Left renal pelvis (tissue), 4 donors: ENCODE data around the gene CLIP2. TPM values are rescaled to one million over a fixed set of nuclear protein-coding genes. Genes with fewer than 3 reads are reported as not detected.
"Not testable (repeated sequence)": the region's sequence is repeated elsewhere in the genome, so short reads cannot be mapped to it uniquely, and the experiment has no call there.

ENCODE experiments used
- DNase-seq, 4 donors: peaks; one replicate each; pipeline ENCODE4 v3.0.0-alpha.2; 2013; ENCODE audit warnings: low read depth in 4 of 4, low spot score in 3 of 4
- polyA plus RNA-seq, 4 donors: library from polyadenylated mRNA; unstranded; fragments of 120-200 nt; gene quantifications; one replicate each; pipeline ENCODE4 v1.2.1, GENCODE V29; 2013; ENCODE audit not compliant: insufficient read length in 4 of 4

The CLIP2 gene
- 10 to 100 TPM; 21.8 to 30.2 (median 26.4) TPM for polyA plus RNA-seq

DNA sequence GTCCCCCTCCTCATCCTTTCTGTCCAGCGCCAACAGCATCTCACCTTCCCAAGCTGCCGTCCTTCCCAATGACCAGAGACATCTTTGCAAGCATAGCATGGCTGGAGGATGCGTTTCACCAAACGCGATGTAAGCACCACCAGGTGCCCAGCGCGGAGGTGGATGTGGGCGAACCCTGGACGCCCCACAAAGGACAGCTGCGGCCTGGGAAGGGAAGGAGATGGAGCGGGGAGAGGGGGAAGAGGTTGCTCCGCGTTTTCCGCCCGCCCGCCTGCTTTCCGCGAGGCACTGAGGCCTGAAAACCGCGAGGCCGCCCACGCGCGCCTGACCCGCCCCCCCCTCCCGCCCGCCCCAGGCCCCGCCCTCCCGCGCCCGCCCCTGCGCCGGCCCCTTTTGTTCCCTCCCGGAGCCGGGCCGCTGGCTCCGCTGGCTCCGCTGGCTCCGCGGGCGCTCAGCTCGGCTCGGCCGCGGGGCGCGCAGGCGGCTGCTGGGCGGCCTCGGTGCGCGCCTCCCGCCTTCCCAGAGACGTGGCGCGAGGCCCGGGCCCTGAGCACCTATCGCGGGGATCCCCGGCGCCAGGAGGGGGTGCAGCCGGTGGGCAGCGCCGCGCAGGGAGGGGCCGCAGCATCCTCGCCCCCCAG, at the start of gene CLIP2:
Gene CLIP2 (plus strand): TSS at position 390 of the 641 bp plus-strand sequence. CDS start 28,140 bp downstream, outside the sequence.
- DNase-seq: peak in 1 of 4 donors; percentile 71

DNA sequence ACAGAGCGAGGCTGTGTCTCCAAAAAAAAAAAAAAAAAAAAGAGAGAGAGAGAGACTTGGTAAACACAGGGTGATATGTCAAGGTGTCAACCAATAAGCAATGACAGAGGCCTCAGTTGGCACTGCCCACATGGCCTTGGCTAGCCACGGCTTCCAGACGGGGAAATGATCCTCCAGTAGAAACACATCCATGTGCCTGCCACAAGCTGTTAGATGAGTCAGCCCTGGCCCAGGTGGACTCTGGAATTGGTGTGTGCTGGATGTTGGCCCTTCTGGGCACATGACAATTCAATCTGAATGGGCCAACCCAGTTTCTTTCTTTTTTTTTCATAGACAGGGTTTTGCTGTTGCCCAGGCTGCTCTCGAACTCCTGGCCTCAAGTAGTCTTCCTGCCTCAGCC, 48.7 kb upstream of the CLIP2 start:
- DNase-seq: no peak

DNA sequence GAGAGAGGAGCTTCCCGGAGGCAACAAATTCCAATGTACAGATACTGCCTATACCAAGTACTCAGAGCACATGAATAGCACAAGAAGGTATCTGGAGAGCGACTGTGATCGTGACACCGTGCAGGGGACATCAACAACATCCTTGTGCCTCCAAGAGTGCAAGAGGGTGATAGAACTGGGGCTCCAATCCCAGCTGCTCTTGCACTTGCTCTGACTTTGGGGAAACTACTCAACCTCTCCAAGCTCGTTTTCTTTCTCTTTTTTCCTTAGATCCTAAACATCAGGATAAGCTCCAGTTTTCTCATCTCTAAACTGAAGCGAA, 47.1 kb upstream of the CLIP2 start:
- no peak for DNase-seq

DNA sequence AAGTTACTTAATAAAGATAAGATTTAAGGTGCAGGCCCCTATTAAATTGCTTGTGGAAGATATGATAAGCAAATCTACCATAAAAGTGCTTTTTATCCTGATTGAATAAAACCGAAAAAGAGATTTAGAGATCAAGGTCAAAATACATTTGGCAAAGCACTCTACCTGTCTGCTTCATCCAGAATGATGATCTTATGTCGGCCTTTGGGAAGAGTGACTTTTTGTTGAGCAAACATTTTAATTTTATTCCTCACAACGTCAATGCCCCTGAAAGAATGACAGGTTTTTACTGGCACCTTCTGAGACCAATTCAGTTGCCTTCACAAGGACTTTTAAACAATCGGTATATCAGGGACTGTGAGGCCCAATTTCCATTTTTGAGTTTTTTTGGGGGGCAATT, 42.7 kb upstream of the CLIP2 start:
- DNase-seq: no peak

DNA sequence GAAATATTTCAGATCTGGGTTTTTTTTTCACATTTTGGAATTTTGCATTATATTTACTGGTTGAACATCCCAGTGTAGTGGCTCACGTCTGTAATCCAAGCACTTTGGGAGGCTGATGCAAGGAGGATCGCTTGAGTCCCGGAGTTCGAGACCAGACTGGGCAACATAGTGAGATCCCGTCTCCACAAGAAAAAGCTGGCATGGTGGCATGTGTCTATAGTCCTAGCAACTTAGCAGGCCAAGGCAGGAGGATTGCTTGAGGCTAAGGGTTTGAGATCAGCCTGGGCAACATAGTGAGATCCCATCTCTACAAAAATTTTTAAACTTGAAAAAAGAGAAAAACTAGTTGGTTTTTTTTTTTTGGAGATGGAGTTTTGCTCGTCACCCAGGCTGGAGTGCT, 41.1 kb upstream of the CLIP2 start:
- no peak for DNase-seq

DNA sequence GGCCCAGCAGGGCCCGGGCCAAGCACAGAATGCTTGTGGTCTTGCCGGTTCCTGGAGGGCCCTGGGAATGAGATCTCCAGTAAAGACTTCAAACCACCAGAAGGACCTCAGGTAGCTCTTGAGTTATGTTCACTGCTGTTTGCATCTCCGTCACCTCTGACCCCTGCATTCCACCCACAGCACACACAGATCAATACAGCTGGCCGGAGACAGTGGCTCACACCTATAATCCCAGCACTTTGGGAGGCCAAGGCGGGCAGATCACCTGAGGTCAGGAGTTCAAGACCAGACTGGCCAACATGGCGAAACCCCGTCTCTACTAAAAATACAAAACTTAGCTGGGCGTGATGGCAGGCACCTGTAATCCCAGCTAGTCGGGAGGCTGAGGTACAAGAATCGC, 40.1 kb upstream of the CLIP2 start:
- DNase-seq: not testable (repeated sequence)

DNA sequence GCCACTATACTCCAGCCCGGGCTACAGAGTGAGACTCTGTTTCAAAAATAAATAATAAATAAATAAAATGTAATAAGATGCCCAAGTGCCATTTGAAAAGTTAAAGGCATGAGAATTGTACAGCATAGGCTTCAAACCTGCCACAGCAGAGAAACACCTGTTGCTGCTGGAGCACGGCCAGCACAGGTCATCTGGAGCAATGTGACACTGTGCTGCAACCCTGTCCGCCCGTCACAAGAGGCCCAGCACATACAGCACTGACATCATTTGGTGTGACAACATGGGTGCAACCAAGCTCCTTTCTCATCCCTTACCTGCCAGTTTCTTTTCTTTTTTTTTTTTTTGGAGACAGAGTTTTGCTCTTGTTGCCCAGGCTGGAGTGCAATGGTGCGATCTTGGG, 36.3 kb upstream of the CLIP2 start:
- no peak for DNase-seq

DNA sequence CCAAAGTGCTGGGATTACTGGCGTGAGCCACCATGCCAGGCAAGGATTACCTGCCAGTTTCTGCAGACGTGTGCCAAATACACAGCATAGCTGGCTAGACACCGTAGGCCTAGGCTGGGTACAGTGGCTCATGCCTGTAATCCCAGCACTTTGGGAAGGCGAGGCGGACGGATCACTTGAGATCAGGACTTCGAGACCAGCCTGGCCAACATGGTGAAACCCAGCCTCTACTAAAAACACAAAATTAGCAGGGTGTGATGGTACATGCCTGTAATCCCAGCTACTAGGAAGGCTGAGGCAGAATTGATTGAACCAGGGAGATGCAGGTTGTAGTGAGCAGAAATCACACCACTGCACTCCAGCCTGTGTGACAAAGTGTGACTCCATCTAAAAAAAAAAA, 35.9 kb upstream of the CLIP2 start:
- no peak for DNase-seq

DNA sequence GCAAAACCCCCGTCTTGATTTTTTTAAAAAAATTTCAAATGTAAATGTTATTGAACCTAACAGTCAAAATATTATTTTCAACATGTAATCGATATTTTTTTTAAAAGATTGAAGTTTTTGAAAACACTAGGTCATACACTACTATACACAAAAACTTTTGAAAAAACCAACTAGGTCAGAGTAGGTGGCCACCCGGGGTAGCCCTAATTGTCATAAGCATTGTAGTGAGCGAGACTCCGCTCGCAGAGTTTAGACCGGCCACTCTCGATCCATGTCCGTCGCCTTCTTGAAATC, 35.4 kb upstream of the CLIP2 start:
- DNase-seq: no peak

DNA sequence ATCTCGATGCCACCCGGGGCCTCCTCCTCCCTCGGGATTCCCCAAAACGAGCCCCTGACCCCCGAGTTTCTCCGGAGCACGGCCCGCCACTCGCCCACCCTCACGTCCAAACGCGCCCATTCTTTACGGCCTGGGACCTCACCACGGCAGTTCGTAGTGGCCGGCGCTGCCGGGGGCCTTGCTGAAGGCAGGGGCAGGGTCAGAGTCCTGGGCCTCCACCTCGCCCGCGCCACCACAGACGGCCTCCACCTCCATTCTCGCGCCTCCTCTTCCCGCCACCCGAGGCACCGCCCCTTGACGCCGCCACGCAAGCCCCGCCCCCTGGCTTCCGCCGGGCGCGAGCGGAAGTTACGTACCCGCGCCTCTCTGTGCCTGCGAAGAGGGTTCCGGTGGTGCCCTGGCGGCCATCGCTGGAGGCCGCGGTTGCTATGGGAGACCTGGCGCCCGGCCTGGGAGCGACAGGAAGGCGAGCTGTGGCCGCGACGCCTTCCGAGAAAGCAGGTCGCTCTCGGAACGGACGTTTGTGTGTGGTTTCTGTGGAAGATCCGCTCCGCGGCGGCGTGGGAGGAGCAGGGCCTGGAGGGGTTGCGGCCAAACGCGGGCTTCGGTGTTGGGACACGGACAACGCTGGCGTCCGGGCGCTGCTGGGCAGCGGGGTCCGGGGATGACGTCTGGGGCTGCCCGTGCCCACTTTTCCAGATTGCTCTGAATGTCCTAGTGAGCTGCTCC, 34.9 kb upstream of the CLIP2 start, which contains the start of gene RFC2:
Gene RFC2 (minus strand): TSS at position 271 of the 729 bp plus-strand sequence. CDS start 16 bp downstream, at position 255.
- DNase-seq: peak; percentile 87 to 91 (median 90)

DNA sequence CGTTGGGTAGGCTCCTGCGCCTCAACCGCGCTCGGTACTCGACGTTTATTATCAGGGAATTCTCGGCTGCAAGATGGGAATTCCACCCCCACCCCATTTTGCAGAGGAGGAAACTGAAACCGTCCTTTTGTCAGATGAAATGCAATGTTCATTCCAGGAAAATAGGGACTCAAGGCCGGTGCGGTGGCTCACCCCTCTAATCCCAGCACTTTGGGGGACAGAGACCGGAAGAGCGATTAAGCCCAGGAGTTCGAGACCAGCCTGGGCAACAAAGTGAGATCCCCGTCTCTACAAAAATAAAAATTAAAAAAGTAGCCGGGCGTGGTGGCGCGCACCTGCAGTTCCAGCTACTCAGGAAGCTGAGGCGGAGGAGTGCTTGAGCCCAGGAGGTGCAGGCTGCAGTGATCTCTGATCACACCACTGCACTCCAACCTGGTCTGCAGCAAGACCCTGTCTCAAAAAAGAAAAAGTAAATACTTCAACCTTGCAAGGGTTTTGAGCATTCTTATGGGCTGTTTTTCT, 34.3 kb upstream of the CLIP2 start:
- no peak for DNase-seq

DNA sequence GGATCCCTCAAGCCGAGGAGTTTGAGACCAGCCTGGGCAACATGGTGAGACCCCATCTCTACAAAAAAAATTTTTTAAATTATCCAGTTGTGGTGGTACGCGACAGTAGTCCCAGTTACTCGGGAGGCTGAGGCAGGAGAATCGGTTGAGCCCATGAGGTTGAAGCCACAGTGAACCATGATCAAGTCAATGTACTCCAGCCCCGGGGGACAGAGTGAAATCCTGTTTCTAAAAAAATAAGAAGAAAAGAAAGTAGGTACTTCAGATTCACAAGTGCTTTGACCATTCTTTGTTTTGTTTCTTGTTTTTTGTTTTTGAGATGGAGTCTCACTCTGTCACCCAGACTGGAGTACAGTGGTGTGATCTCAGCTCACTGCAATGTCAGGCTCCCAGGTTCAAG, 33.7 kb upstream of the CLIP2 start:
- not testable (repeated sequence) for DNase-seq

DNA sequence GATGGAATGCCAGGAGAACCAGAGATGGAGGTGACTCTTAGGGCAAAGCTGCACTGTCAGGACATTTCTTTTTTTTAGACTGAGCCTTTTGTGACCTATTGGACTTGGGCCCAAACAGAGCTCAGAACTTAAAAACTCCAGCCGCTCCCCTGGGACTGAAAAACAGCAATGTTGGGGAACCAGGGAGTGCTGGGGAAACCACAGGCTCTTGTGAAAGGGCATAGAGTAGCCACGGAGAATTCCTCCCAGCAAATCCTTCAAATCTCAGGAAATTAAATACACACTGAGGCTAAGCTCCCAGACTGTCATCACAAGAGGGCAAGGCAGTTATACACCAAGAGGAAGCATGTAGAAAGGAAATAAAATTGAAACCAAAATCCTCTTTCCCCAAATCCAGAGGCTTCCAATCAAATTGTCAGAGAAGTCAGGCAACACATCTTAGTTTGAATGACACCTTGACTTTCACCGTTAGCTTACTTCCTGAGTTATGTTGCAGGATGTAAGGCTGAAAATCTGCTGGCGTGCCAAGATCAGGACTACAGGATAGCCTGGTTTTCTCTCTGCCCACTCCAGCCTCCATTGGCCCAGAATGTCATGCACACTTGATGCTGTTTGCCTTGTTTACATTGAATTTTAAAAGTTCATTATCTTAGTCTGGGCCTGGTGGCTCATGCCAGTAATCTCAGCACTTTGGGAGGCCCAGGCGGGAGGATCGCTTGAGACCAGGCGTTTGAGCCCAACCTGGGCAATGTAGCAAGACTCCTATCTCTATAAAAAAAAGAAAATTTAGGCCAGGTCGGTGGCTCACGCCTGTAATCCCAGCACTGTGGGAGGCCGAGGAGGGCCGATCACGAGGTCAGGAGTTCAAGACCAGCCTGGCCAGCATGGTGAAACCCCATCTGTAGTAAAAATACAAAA, 32.5 kb upstream of the CLIP2 start:
- no peak for DNase-seq

DNA sequence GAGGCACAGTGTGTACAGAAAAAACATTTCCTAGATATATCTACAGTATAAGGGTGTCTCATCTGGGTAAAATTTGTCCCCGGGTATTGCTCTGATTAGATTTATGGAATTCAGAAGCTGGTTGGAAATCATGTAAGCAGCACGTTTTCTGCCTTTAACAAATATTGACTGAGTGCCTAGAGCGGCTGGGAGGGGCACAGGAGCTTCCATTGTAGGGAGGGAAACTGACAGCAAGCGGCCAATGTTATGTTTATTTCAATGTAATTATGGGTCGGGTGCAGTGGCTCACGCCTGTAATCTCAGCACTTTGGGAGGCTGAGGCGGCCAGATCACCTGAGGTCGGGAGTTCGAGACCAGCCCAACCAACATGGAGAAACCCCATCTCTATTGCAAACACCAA, 30.6 kb upstream of the CLIP2 start:
- DNase-seq: no peak

DNA sequence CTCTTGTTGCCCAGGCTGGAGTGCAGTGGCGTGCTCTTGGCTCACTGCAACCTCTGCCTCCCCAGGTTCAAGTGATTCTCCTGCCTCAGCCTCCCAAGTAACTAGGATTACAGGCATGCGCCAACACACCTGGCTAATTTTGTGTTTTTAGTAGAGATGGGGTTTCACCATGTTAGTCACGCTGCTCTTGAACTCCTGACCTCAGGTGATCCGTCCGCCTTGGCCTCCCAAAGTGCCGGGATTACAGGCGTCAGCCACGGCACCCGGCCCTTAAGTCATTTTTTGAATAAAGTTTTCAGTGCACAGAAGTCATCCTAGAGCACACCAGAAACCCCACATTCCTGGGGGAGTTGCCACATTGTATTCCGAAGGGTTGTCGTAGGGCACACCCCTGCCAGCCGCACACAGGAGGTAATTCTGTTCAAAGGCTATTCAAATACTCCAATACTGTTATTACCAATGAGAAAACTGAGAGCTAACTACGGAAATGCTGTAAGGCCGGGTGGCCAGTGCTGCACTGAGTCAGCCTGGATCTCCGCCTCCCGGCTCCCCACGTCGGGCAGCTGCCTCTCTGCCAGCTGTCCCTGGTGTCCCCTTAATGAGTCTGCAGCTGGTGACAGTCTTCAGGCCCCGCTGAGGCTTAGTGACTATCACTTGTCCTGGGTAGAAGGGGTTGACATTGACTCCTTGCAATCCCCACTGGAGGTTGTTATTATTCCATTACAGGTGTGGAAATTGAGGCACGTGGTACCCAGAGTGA, 26.4 kb upstream of the CLIP2 start:
- DNase-seq: no peak

DNA sequence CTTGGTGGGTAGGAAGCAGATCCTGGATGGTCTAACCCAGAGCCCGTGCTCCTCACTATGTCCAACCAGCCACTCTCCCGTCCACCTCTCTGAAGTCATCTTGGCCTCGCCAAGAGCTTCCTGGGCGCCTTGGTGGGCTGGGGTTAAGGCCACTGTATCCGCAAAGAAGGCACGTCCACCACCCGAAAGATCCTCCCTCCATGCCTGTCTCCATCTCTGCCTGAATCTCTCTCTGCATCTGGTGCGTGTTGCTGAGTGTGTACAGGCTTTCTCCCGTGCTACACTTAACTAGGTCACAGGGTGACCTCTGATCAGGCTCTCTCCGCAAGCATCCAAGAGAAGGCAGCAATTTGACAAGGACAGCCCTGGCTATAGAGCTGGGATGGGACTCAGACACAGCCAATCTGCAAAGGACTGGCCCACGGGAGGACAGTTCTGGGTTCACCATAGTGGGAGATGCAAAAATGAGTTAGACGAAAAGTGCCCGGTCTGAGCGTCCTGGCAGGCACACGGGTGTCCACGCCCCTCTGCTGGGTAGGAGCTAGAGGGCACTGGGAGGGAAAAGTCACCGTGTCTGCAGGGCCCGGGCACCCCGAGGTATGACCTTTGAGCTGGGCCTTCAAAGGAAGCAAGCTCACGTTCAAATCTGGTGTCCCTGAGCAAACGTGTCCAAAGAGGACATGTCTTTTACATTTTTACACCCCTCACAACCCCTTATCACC, 25.6 kb upstream of the CLIP2 start:
- DNase-seq: no peak

DNA sequence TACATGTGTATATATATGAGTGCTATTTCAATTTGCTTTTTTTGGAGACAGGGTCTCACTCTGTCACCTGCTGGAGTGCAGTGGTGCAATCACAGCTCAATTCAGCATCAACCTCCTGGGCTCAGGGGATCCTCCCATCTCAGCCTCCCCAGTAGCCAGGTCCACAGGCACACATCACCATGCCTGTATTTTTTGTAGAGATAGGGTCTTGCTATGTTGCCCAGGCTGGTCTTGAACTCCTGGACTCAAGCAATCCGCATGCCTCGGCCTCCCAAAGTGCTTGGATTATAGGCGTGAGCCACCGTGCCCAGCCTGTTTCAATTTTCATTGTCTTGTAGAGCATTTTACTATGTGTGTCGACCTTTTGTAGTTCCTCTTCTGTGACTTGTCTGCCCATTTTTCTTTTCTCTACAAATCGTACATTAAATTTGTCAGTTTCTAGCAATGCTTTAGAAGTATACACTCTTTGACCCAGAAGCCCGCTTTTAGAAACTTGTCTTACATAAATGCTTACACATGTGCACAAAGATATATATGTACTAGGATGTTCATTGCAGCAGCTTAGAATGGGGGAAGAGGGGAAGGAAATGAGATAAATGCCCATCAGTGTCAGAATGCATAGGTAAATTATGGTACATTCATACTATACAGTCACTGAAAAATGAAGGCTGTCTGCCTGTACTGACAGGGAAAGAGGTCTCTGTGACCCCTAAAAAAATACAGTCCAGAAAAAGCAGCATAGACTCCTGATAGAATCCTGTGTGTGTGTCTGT, 22.8 kb upstream of the CLIP2 start:
- DNase-seq: no peak

DNA sequence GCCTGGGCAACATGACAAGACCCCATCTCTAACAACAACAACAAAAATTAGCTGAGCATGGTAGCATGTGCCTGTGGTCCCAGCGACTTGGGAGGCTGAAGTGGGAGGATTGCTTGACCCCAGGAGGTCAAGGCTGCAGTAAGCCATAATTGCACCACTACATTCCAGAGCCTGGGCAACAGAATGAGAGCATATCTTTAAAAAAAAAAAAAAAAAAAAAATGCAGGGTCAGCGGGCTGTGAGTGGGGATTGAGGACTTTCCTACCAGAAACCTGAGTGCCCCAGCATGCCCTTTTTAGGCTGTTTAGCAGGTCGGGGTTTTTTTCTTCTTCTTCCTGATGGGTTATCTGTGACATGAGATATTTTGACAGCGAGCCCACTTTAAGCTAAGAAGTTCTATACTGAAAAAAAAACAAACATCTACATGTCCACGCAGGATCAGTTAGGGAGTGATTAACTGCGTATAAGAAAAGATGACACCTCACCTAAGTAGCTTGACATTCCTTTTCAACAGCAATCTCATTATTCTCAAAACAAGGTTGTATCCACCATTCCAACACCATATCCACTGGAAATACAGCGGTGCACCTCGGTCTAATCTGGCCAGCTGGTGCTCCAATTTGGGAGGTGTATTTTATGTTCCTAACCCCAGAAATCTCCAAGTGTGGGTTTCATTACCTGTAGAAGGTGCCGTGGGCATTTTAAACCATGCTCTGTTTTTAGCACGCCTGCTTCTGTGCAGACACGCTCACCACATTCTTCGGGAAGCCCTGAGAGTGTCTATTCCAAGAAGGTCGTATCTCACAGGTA, 21.2 kb upstream of the CLIP2 start:
- no peak for DNase-seq
